Head of caudate nucleus (tissue), 42 donors: ENCODE results near the gene CDKN1C.

Experiments
- DNase-seq, 42 donors: peaks; one replicate each; pipeline versions ENCODE4 v3.0.0 to v3.0.0-alpha.2; 2020 to 2021; ENCODE audit warnings: mixed read lengths in 7 of 42
- intact Hi-C: fragments of 100-400 bp; cut with DNase I; formaldehyde crosslinking; loops from one replicate; pipeline ENCODE4 v1.15.0; 2022

CDKN1C gene

GRCh38 chr11:2882396-2883110 lies 3.0 kb downstream of the CDKN1C start:
- intact Hi-C loops, result loop anchor here (10.0 kb wide), 1 partner anchor 178 kb away; no protein-coding TSS in a partner anchor
- no peak for DNase-seq

- intact Hi-C loops, result loop anchor here (10.0 kb wide), 1 partner anchor 177 kb away; no protein-coding TSS in a partner anchor
- no peak for DNase-seq
These were observed 3.6 kb downstream of the CDKN1C start for GRCh38 chr11:2881981-2882375.

GRCh38 chr11:2881076-2881980 lies 4.2 kb downstream of the CDKN1C start:
- intact Hi-C loops, result loop anchor here (10.0 kb wide), 1 partner anchor 177 kb away; no protein-coding TSS in a partner anchor
- DNase-seq, result no peak

GRCh38 chr11:2880646-2881045 lies 4.9 kb downstream of the CDKN1C start:
- intact Hi-C loops, result loop anchor here (10.0 kb wide), 1 partner anchor 176 kb away; no protein-coding TSS in a partner anchor

GRCh38 chr11:2878782-2879181 lies 6.8 kb downstream of the CDKN1C start:
- intact Hi-C loops, result no loop called here
- no peak for DNase-seq

More at GRCh38 chr11:2880646-2881045, 4.9 kb downstream of the CDKN1C start:
- no peak for DNase-seq

GRCh38 chr11:2877474-2877873 lies 8.1 kb downstream of the CDKN1C start:
- intact Hi-C loops, result no loop called here

GRCh38 chr11:2874963-2875362 lies 10.6 kb downstream of the CDKN1C start:
- intact Hi-C loops, result no loop called here
- no peak for DNase-seq

More at GRCh38 chr11:2877474-2877873, 8.1 kb downstream of the CDKN1C start:
- no peak for DNase-seq

GRCh38 chr11:2870969-2871680 lies 14.4 kb downstream of the CDKN1C start:
- DNase-seq, result no peak
- intact Hi-C loops, result no loop called here

GRCh38 chr11:2870460-2870859 lies 15.1 kb downstream of the CDKN1C start:
- intact Hi-C loops, result no loop called here
- peak in 1 of 42 donors; percentile 56 for DNase-seq

GRCh38 chr11:2869561-2870427 lies 15.8 kb downstream of the CDKN1C start:
- DNase-seq, result peak in 36 of 42 donors; percentile 39 to 81 (median 65)

GRCh38 chr11:2869134-2869526 lies 16.4 kb downstream of the CDKN1C start:
- intact Hi-C loops, result no loop called here

More at GRCh38 chr11:2869561-2870427, 15.8 kb downstream of the CDKN1C start:
- intact Hi-C loops, result no loop called here

GRCh38 chr11:2868506-2869133 lies 17.0 kb downstream of the CDKN1C start:
- intact Hi-C loops, result no loop called here

More at GRCh38 chr11:2869134-2869526, 16.4 kb downstream of the CDKN1C start:
- DNase-seq, result peak; percentile 55 to 93 (median 80)

GRCh38 chr11:2867722-2868505 lies 17.7 kb downstream of the CDKN1C start:
- intact Hi-C loops, result no loop called here
- DNase-seq, result peak in 20 of 42 donors; percentile 33 to 80 (median 58)

More at GRCh38 chr11:2868506-2869133, 17.0 kb downstream of the CDKN1C start:
- peak in 16 of 42 donors; percentile 19 to 73 (median 56) for DNase-seq

- DNase-seq, result no peak
- intact Hi-C loops, result no loop called here
These were observed 18.4 kb downstream of the CDKN1C start for GRCh38 chr11:2867142-2867541.

- intact Hi-C loops, result no loop called here
- no peak for DNase-seq
These were observed 19.5 kb downstream of the CDKN1C start for GRCh38 chr11:2865922-2866577.

GRCh38 chr11:2864901-2865300 lies 20.7 kb downstream of the CDKN1C start:
- intact Hi-C loops, result no loop called here
- no peak for DNase-seq
